HK-2 (cell line): ENCODE results near the gene TCF23.
"Not testable (repeated sequence)": the region's sequence is repeated elsewhere in the genome, so short reads cannot be mapped to it uniquely, and the experiment has no call there.

ENCODE experiments used
- DNase-seq: peaks from one replicate; pipeline ENCODE4 v3.0.0-alpha.2; 2018; ENCODE audit not compliant: unreplicated experiment

The TCF23 gene

DNA sequence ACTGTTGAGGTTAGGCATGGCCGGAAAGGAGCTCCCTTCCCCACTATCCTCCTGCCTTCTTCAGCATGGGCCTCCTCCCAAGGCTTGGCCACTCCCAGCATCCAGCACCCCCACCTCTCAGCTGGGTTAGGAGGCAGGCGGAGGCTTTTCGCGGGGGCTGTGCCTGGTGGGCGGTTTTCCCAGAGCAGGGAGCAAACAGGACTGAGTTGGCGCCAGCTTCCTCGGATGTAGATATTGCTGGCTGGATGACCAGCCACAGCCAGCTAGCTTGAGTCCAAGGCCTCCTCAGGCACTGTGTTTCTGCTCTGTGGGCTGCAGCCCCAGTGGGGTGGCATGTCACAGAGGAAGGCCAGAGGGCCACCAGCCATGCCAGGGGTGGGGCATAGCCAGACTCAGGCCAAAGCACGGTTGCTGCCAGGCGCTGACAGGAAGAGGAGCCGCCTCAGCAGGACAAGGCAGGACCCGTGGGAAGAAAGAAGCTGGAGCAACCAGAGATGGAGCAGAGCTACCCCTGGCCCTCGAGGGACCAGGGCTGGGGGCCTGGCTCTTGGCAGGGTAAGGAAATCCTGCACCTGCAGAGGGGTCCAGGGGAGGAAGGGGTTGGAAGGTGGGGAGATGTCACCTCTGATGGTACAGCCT, at the start of gene TCF23:
Gene TCF23 (plus strand): TSS at position 204 of the 639 bp plus-strand sequence. CDS start 130 bp downstream, at position 334.
- DNase-seq, result no peak

DNA sequence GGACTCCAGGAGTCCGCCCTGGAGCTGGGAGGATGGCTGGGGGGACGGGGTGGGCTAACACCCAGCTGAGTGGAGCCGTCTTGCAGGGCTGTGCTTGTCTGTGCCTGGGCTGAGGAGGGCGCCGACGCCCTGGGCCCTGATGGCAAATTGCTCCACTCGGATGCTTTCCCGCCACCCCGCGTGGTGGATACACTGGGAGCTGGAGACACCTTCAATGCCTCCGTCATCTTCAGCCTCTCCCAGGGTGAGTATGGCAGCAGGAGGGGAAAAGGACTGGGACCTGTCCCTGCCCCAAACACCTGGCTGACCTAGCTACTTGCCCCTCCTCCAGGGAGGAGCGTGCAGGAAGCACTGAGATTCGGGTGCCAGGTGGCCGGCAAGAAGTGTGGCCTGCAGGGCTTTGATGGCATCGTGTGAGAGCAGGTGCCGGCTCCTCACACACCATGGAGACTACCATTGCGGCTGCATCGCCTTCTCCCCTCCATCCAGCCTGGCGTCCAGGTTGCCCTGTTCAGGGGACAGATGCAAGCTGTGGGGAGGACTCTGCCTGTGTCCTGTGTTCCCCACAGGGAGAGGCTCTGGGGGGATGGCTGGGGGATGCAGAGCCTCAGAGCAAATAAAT, 49.4 kb upstream of the TCF23 start:
- no peak for DNase-seq

DNA sequence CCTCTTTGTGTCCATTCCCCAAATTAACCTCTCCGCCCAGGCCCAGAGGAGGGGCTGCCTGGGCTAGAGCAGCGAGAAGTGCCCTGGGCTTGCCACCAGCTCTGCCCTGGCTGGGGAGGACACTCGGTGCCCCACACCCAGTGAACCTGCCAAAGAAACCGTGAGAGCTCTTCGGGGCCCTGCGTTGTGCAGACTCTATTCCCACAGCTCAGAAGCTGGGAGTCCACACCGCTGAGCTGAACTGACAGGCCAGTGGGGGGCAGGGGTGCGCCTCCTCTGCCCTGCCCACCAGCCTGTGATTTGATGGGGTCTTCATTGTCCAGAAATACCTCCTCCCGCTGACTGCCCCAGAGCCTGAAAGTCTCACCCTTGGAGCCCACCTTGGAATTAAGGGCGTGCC, 48.8 kb upstream of the TCF23 start:
- DNase-seq, result no peak

GRCh38 chr2:27102329-27102728, 46.5 kb upstream of the TCF23 start:
- no peak for DNase-seq

- no peak for DNase-seq
Observed at GRCh38 chr2:27105981-27106380, 42.8 kb upstream of the TCF23 start.

GRCh38 chr2:27108221-27108620, 40.6 kb upstream of the TCF23 start:
- no peak for DNase-seq

GRCh38 chr2:27109083-27109482, 39.7 kb upstream of the TCF23 start:
- no peak for DNase-seq

GRCh38 chr2:27110603-27111352, 38.0 kb upstream of the TCF23 start:
- DNase-seq, result not testable (repeated sequence)

GRCh38 chr2:27111392-27112078, 37.3 kb upstream of the TCF23 start:
- DNase-seq, result not testable (repeated sequence)

DNA sequence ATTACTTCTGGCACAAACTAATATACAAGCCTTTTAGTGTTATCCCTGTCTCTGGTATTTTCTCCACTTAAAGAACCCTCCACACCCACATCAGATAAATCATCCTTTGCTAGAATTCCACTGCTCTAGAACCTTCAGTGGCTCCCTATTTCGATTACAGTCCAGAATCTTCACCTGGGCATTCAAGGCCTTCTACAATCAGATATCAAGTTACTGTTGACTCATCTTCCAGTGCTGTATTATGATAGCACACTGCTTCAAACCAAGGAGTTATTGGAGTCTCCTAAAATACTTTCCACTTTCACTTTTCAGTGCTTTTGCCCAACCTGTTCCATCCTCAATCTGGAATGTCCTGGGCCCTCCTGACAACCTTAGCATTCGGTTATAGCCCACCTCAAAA, 33.3 kb upstream of the TCF23 start:
- no peak for DNase-seq

- no peak for DNase-seq
Observed at GRCh38 chr2:27117995-27118524, 30.7 kb upstream of the TCF23 start.

DNA sequence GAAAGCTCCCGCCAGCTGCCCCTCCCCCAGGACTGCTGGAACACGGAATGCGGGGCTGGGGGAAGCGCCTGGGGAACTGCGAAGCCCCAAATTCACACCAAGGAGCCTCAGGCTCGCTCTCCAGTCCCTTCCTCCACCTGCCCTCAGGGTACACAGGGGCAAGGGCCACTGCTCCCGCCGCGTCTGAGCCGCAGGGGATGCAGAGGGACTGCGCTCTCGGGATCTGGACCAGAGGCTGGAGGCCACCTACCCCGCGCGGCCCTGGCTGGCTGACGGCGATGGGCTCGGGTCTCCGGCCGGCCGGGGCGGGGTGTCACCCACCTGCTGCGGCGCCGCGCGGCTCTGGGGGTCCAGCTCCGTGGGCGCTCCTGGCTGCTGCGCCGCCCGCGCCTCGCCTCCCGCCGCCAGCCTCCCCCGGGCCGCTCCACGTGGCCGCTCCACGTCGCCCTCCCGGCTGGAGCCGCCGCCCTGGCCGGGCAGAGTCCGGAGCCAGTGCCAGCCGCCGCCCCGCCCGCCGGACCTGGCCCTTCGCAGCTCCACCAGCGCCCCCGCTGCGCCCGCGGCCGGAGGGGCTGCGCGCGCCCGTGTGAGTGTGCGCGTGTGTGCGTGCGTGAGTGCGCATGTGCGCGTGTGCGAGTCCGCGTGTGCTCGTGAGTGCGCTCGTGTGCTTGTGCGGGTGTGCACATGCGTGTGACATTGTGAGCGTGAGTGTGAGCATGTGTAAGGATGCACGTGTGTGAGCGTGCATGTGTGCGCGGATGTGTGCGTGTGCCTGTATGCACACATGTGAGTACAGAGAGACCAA, 30.1 kb upstream of the TCF23 start, which contains the start of gene CGREF1:
Gene CGREF1 (minus strand): TSS at position 604 of the 805 bp plus-strand sequence. CDS start 14,762 bp downstream, outside the sequence.
- peak; percentile 30 for DNase-seq

DNA sequence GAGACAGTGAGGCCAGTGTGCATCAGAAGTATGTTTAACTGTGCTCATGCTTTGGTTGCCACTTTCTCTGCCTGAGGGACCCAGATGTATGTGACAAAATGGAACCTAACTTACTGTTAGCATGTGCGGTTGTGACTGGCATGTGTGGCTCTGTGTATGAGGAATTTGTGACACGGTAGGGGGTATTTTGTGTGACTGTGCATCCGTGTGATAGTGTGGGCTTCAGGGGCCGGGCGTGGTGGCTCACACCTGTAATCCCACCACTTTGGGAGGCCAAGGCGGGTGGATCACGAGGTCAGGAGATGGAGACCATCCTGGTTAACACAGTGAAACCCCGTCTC, 29.5 kb upstream of the TCF23 start:
- not testable (repeated sequence) for DNase-seq

DNA sequence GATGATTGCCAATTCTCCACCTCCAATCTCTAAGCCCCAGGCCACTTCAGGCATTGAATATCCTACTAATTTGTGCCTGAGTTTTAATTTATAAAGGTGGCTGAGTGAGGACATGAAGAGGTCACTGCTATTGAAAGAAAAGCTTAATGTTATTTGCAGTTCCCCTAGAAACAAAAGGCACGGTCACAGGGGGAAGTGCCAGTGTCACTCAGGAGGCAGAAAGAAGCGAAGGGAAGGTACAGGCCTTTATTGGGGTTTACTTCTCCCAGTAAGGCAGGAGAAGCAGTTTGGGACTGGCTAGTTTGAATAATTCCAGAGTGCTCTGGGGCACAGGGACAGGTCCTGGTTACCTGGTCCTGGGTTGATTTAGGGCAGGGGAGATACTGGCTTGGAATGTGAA, 26.9 kb upstream of the TCF23 start:
- DNase-seq, result no peak

DNA sequence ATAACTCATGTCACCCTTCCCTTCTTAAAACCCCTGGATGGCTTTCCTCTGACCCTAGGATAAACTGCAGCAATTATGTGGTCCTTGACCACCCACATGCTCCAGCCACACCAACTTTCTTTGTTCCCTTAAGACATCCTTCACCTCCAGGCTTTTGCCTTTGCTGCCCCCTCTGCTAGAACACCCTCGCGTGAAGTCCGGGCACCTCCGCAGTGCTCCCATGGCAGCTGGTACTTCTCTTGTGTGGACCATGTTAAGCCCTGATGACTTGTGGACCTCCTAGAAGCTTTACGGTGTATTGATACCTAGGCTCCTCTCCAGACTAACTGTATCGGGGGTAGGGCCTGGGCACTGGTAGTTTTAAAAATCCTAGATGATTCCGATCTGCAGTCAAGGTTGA, 26.0 kb upstream of the TCF23 start:
- DNase-seq, result no peak

- peak; percentile 53 for DNase-seq
Observed at GRCh38 chr2:27123302-27124150, 25.3 kb upstream of the TCF23 start, which contains the start of gene ABHD1. Gene ABHD1, plus strand, starts transcription at chr2:27123815. Its CDS starts 134 bp downstream, at chr2:27123949.

DNA sequence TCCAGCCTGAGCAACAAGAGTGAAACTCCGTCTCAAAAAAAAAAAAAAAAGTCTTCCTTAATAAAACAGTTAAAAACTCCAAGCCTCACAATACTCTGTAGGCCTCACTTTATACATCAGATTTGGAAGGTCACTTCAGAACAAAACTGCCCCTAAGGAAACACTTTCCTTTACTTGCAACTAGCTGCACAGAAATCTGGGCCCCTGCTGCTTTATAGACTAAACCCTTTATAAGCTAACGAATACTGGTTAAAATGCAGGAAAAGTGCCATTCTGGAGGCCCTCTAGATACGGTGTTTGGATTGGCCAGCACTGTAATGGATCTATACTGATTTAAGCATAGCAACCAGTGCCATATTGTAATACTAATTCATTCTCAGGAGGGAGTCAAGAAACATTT, 23.7 kb upstream of the TCF23 start:
- no peak for DNase-seq

- DNase-seq, result no peak
Observed at GRCh38 chr2:27126252-27126710, 22.5 kb upstream of the TCF23 start.

- no peak for DNase-seq
Observed at GRCh38 chr2:27127883-27128667, 20.7 kb upstream of the TCF23 start.
